C4-2B (cell line): ENCODE results near the gene MTA3.

Experiments used
- CTCF ChIP-seq: fragments of 450-650 bp; conservative IDR thresholded peaks from 2 replicates; pipeline ENCODE4 v1.5.1; 2017; ENCODE audit warnings: mild to moderate bottlenecking
- ZFX ChIP-seq: fragments of 450-650 bp; IDR thresholded peaks from 2 replicates; pipeline ENCODE4 v1.6.1; 2017

- TF ChIP-seq CTCF (no peak), ZFX (no peak)
These were observed 220.4 kb downstream of the MTA3 start for GRCh38 chr2:42788882-42789281.
